ENCODE results near the gene PPIL4. TPM values are rescaled to one million over a fixed set of nuclear protein-coding genes. Genes with fewer than 3 reads are reported as not detected.

PPIL4 gene
- total and polyA plus RNA-seq, 8 donors = 22.4 to 77.0 (median 63.5) TPM

- no peaks in the 10 kb centered on the region for H3K27me3 ChIP-seq
- H3K4me3 ChIP-seq = no peak overlapping the region
- DNase-seq (no peak), ATAC-seq (no peak)
- peaks cover 4 to 52% of the 10 kb centered on the region in 2 donors for H3K36me3 ChIP-seq
- H3K4me1 ChIP-seq = no peaks in the 10 kb centered on the region
- TF ChIP-seq, protein P1, sequence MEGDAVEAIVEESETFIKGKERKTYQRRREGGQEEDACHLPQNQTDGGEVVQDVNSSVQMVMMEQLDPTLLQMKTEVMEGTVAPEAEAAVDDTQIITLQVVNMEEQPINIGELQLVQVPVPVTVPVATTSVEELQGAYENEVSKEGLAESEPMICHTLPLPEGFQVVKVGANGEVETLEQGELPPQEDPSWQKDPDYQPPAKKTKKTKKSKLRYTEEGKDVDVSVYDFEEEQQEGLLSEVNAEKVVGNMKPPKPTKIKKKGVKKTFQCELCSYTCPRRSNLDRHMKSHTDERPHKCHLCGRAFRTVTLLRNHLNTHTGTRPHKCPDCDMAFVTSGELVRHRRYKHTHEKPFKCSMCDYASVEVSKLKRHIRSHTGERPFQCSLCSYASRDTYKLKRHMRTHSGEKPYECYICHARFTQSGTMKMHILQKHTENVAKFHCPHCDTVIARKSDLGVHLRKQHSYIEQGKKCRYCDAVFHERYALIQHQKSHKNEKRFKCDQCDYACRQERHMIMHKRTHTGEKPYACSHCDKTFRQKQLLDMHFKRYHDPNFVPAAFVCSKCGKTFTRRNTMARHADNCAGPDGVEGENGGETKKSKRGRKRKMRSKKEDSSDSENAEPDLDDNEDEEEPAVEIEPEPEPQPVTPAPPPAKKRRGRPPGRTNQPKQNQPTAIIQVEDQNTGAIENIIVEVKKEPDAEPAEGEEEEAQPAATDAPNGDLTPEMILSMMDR (IDR thresholded peaks at IDR 0.05) = no peak
- no peaks in the 10 kb centered on the region for H3K9me3 ChIP-seq
- H3K27ac ChIP-seq = no peak overlapping the region
- intact Hi-C loops (cut with DNase I) = no loop called here
These were observed 37.4 kb downstream of the PPIL4 start for GRCh38 chr6:149508485-149508884.

DNA sequence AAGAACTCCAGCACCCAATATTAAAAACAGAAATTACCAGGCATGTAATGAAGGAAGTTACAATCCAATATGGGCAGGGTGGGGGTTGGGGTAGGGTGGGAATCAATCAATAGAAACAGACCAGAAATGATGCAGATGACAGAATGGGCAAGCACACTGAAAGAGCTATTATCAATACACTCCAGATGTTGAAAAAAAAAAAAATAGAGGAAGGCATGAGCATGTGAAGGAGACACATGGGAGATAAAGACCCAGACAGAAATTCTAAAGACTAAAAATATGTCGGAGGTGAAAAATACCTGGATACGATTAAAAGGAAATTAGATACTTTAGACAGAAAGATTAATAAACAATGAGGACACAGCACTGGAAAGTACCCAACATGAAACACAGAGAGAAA lies 42.0 kb downstream of the PPIL4 start:
- ATAC-seq = no peak
- no peak overlapping the region for H3K27ac ChIP-seq
- TF ChIP-seq, protein P1 (IDR thresholded peaks at IDR 0.05) = no peak
- intact Hi-C loops (cut with DNase I) = no loop called here
- H3K9me3 ChIP-seq = no peaks in the 10 kb centered on the region
- H3K27me3 ChIP-seq = no peaks in the 10 kb centered on the region
- no peak overlapping the region for H3K4me3 ChIP-seq
- peaks cover 0 to 21% of the 10 kb centered on the region in 2 donors for H3K36me3 ChIP-seq
- no peaks in the 10 kb centered on the region for H3K4me1 ChIP-seq
- DNase-seq = no peak

- H3K4me3 ChIP-seq = no peak overlapping the region
These were observed 42.6 kb downstream of the PPIL4 start for GRCh38 chr6:149503276-149503675.

DNA sequence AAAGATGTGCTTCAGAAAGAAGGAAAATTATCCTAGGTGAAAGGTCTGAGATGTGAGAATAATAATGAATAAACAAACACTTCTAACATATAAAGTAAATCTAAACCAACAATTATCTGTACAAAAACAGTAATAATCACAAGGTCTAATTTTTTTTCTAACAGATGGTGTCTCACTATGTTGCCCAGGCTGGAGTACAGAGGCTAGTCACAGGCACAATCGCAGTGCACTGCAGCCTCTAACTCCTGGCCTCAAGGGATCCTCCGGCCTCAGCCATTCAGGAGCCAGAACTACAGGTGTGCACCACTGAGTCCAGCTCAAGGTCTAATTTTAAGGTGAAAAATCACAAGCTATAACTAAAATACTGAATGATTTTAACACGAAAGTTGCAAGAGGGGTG lies 44.1 kb downstream of the PPIL4 start:
- no peaks in the 10 kb centered on the region for H3K27me3 ChIP-seq
- no peaks in the 10 kb centered on the region for H3K9me3 ChIP-seq
- no peak overlapping the region for H3K4me3 ChIP-seq
- intact Hi-C loops (cut with DNase I) = no loop called here
- no peak for DNase-seq
- H3K27ac ChIP-seq = no peak overlapping the region
- TF ChIP-seq, protein P1 (IDR thresholded peaks at IDR 0.05) = no peak
- peaks cover 0 to 21% of the 10 kb centered on the region in 2 donors for H3K36me3 ChIP-seq
- ATAC-seq = no peak
- H3K4me1 ChIP-seq = no peaks in the 10 kb centered on the region

More at GRCh38 chr6:149503276-149503675, 42.6 kb downstream of the PPIL4 start:
- TF ChIP-seq, protein P1 (IDR thresholded peaks at IDR 0.05) = no peak
- peaks cover 0 to 21% of the 10 kb centered on the region in 2 donors for H3K36me3 ChIP-seq
- DNase-seq (no peak), ATAC-seq (no peak)
- intact Hi-C loops (cut with DNase I) = no loop called here
- no peaks in the 10 kb centered on the region for H3K9me3 ChIP-seq
- H3K4me1 ChIP-seq = no peaks in the 10 kb centered on the region
- H3K27ac ChIP-seq = no peak overlapping the region
- H3K27me3 ChIP-seq = no peaks in the 10 kb centered on the region

DNA sequence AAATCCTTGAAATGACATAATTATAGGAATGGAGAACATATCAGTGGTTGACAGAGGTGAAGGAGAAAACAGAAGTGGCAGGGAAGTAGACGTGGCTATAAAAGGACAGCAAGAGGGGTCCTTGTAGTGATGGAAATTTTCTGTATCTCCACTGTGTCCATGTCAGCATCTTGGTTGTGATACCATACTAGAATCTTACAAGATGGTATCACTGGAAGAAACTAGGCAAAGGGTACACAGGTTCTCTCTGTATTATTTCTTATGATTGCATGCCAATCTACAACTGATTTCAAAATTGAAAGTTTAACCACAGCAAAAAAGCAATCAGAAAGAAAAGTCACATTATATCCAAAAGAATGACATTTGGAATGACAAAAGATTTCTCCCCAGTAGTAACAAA lies 44.6 kb downstream of the PPIL4 start:
- ATAC-seq (no peak), DNase-seq (no peak)
- no peaks in the 10 kb centered on the region for H3K9me3 ChIP-seq
- H3K36me3 ChIP-seq = peaks cover 0 to 18% of the 10 kb centered on the region in 2 donors
- no peaks in the 10 kb centered on the region for H3K27me3 ChIP-seq
- H3K4me1 ChIP-seq = no peaks in the 10 kb centered on the region
- TF ChIP-seq, protein P1 (IDR thresholded peaks at IDR 0.05) = no peak
- H3K4me3 ChIP-seq = no peak overlapping the region
- no peak overlapping the region for H3K27ac ChIP-seq
- intact Hi-C loops (cut with DNase I) = no loop called here

Data from left lung (tissue), 10 donors.